Skin of body (tissue), 2 donors: ENCODE results near the gene BCCIP. TPM values are rescaled to one million over a fixed set of nuclear protein-coding genes. Genes with fewer than 3 reads are reported as not detected.

Experiments
- DNase-seq: peaks from one replicate; lab custom pipeline; 2025; lab: John Stamatoyannopoulos, UW
- total RNA-seq: library from RNA; depleted of rRNA; stranded (reverse); fragments of >200 nt; gene quantifications from one replicate; pipeline ENCODE4 v1.2.3, GENCODE V29; 2014

BCCIP gene
- total RNA-seq, 1 donor from 2014 or later: 33.4 TPM

- peak; percentile 11 for DNase-seq
These were observed 21.4 kb downstream of the BCCIP start for GRCh38 chr10:125844751-125845221.

- DNase-seq: no peak
These were observed 22.3 kb downstream of the BCCIP start for GRCh38 chr10:125845617-125846016.

GRCh38 chr10:125846894-125847293 lies 23.5 kb downstream of the BCCIP start:
- DNase-seq: no peak

GRCh38 chr10:125848371-125848770 lies 25.0 kb downstream of the BCCIP start:
- DNase-seq: no peak

GRCh38 chr10:125848857-125849256 lies 25.5 kb downstream of the BCCIP start:
- DNase-seq: no peak

GRCh38 chr10:125849448-125849847 lies 26.1 kb downstream of the BCCIP start:
- no peak for DNase-seq

- no peak for DNase-seq
These were observed 27.7 kb downstream of the BCCIP start for GRCh38 chr10:125850766-125851731.

GRCh38 chr10:125852487-125852886 lies 29.1 kb downstream of the BCCIP start:
- DNase-seq: no peak

- DNase-seq: no peak
These were observed 33.9 kb downstream of the BCCIP start for GRCh38 chr10:125857185-125857760.

GRCh38 chr10:125859128-125859817 lies 35.9 kb downstream of the BCCIP start:
- DNase-seq: no peak

GRCh38 chr10:125865120-125865519 lies 41.8 kb downstream of the BCCIP start:
- no peak for DNase-seq

GRCh38 chr10:125866421-125867029 lies 43.2 kb downstream of the BCCIP start:
- DNase-seq: no peak

- DNase-seq: no peak
These were observed 45.1 kb downstream of the BCCIP start for GRCh38 chr10:125868372-125868975.

GRCh38 chr10:125871338-125871737 lies 48.0 kb downstream of the BCCIP start:
- no peak for DNase-seq

- DNase-seq: no peak
These were observed 55.9 kb downstream of the BCCIP start for GRCh38 chr10:125878957-125879835.

- no peak for DNase-seq
These were observed 57.4 kb downstream of the BCCIP start for GRCh38 chr10:125880719-125881118.

GRCh38 chr10:125881192-125881591 lies 57.8 kb downstream of the BCCIP start, which contains the start of gene DHX32:
Gene DHX32 (minus strand): TSS chr10:125881292. CDS start chr10:125880824, 468 bp downstream.
- DNase-seq: no peak

- DNase-seq: no peak
These were observed 59.2 kb downstream of the BCCIP start for GRCh38 chr10:125882596-125882995.

- DNase-seq: no peak
These were observed 59.9 kb downstream of the BCCIP start for GRCh38 chr10:125883211-125883610.
